ENCODE data around the gene CYLD. TPM values are rescaled to one million over a fixed set of nuclear protein-coding genes. Genes with fewer than 3 reads are reported as not detected.

CYLD gene
- total RNA-seq, 1 experiment from 2014 or later: 9.8 TPM

DNA sequence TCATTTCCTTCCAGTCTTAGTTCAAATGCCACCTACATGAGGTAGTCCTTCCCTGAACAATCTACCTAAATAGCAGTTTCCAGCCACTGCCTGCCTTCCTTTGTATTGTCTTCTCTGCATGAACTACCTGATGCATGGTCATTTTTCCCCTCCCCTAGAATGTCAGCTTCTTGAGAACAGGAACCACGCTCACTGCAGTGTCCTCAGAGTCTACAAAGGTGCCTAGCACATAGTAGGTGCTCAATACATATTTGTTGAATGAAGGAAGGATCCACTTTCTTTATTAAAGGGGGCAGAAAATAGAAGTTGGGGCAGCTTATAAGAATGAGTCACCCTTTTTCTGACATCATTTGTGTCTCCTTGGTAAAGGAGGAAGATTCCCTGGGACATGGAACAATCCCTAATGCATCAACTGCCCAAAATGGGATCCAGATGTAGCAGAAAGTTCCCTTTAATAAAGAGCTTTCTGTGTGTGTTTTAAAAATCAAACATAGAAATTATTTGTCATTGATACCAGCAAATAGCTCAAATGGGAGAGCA is 4.4 kb upstream of the CYLD start:
- no peaks in the 10 kb centered on the region for H3K4me1 Mint-ChIP-seq (ENCODE audit: low read depth, unreplicated experiment)
- H3K4me3 Mint-ChIP-seq (ENCODE audit: unreplicated experiment): no peak overlapping the region
- Histone ChIP-seq H3K9me3 (no peaks in the 10 kb centered on the region), H3K36me3 (ENCODE audit: control insufficient read depth, insufficient read depth, low read length) (no peaks in the 10 kb centered on the region), H3K4me1 (no peaks in the 10 kb centered on the region; the same call in 1 of the 2 replicates), H3K27me3 (replicated peaks; ENCODE audit: control insufficient read depth, insufficient read depth, low read length) (peaks cover 1% of the 10 kb centered on the region; the same call in 1 of the 2 replicates), H3K4me3 (ENCODE audit: low read depth, low read length) (no peak overlapping the region)
- POLR2A ChIA-PET: no interaction called here
- H3K27me3 Mint-ChIP-seq (ENCODE audit: insufficient read depth, unreplicated experiment): peaks cover 19% of the 10 kb centered on the region
- H3K9me3 Mint-ChIP-seq (ENCODE audit: unreplicated experiment): no peaks in the 10 kb centered on the region
- intact Hi-C loops (cut with micrococcal nuclease; ENCODE audit: unreplicated experiment): no loop called here
- no TSS peak for BruUV-seq (replicated peaks)
- peaks cover 10% of the 10 kb centered on the region for H3K36me3 Mint-ChIP-seq (ENCODE audit: insufficient read depth, unreplicated experiment)
- CTCF ChIA-PET: no interaction called here
- no peak overlapping the region for H3K27ac Mint-ChIP-seq (ENCODE audit: unreplicated experiment)
- DNase-seq: no peak
- TF ChIP-seq, protein P1, sequence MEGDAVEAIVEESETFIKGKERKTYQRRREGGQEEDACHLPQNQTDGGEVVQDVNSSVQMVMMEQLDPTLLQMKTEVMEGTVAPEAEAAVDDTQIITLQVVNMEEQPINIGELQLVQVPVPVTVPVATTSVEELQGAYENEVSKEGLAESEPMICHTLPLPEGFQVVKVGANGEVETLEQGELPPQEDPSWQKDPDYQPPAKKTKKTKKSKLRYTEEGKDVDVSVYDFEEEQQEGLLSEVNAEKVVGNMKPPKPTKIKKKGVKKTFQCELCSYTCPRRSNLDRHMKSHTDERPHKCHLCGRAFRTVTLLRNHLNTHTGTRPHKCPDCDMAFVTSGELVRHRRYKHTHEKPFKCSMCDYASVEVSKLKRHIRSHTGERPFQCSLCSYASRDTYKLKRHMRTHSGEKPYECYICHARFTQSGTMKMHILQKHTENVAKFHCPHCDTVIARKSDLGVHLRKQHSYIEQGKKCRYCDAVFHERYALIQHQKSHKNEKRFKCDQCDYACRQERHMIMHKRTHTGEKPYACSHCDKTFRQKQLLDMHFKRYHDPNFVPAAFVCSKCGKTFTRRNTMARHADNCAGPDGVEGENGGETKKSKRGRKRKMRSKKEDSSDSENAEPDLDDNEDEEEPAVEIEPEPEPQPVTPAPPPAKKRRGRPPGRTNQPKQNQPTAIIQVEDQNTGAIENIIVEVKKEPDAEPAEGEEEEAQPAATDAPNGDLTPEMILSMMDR (IDR thresholded peaks at IDR 0.05; ENCODE audit: insufficient read depth in 1 of 2, low read depth in 1 of 2, low read length in 1 of 2, severe bottlenecking in 1 of 2, unreplicated experiment in 1 of 2): no peak

DNA sequence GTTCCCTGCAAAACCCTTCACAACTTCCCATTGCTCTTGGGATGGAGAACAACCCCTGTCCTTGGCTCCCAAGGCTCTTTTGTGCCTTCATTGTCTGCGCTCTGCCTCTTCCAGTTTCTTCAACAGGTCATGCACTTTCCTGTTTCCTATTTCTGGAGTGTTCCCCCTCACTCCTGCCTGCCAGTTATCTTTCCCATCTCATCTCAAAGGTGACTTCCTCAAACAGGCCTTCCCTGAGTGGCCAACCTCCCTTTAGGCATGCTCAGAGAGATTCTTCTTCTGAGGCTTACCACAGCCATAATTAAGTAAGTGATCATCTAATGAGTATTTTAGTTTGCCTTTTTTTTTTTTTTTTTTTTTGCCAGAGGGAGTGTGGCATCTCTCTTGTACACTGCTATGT is 2.9 kb upstream of the CYLD start:
- Mint-ChIP-seq H3K4me3 (ENCODE audit: unreplicated experiment) (no peak overlapping the region), H3K36me3 (ENCODE audit: insufficient read depth, unreplicated experiment) (peaks cover 10% of the 10 kb centered on the region), H3K27ac (ENCODE audit: unreplicated experiment) (no peak overlapping the region), H3K4me1 (ENCODE audit: low read depth, unreplicated experiment) (no peaks in the 10 kb centered on the region), H3K27me3 (ENCODE audit: insufficient read depth, unreplicated experiment) (peaks cover 19% of the 10 kb centered on the region), H3K9me3 (ENCODE audit: unreplicated experiment) (no peaks in the 10 kb centered on the region)
- no peak for DNase-seq
- BruUV-seq (replicated peaks): no TSS peak
- H3K36me3 ChIP-seq (ENCODE audit: control insufficient read depth, insufficient read depth, low read length): no peaks in the 10 kb centered on the region
- CTCF ChIA-PET: no interaction called here
- no peak overlapping the region for H3K4me3 ChIP-seq (ENCODE audit: low read depth, low read length)
- H3K9me3 ChIP-seq: no peaks in the 10 kb centered on the region
- no peaks in the 10 kb centered on the region; the same call in 1 of the 2 replicates for H3K4me1 ChIP-seq
- peaks cover 1% of the 10 kb centered on the region; the same call in 1 of the 2 replicates for H3K27me3 ChIP-seq (replicated peaks; ENCODE audit: control insufficient read depth, insufficient read depth, low read length)
- POLR2A ChIA-PET: no interaction called here
- TF ChIP-seq, protein P1 (IDR thresholded peaks at IDR 0.05; ENCODE audit: insufficient read depth in 1 of 2, low read depth in 1 of 2, low read length in 1 of 2, severe bottlenecking in 1 of 2, unreplicated experiment in 1 of 2): no peak
- intact Hi-C loops (cut with micrococcal nuclease; ENCODE audit: unreplicated experiment): no loop called here

DNA sequence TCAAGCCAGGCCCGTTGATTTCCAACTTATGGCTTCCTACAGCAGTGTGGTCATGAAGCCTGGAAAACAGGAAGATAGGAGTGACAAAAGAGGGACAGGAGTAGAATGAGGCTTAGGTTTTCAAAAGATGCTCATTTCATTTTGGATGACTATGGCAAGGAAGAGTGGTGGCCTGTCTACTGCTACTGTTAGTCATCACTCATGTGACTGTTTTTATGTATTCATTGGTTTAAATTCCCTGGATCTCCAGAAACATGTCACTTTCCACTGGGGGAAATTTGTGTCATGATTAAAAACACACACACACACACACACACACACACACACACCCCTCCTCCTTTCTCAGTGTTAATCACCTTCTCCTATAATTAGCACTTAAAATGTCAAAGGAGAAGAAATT is 1.1 kb upstream of the CYLD start:
- Mint-ChIP-seq H3K27me3 (ENCODE audit: insufficient read depth, unreplicated experiment) (peaks cover 10% of the 10 kb centered on the region), H3K9me3 (ENCODE audit: unreplicated experiment) (no peaks in the 10 kb centered on the region), H3K36me3 (ENCODE audit: insufficient read depth, unreplicated experiment) (peaks cover 10% of the 10 kb centered on the region), H3K4me3 (ENCODE audit: unreplicated experiment) (peak overlapping the region; percentile 78), H3K4me1 (ENCODE audit: low read depth, unreplicated experiment) (no peaks in the 10 kb centered on the region), H3K27ac (ENCODE audit: unreplicated experiment) (no peak overlapping the region)
- no TSS peak for BruUV-seq (replicated peaks)
- DNase-seq: no peak
- Histone ChIP-seq H3K9me3 (no peaks in the 10 kb centered on the region), H3K4me1 (no peaks in the 10 kb centered on the region; the same call in 1 of the 2 replicates), H3K4me3 (ENCODE audit: low read depth, low read length) (no peak overlapping the region), H3K36me3 (ENCODE audit: control insufficient read depth, insufficient read depth, low read length) (no peaks in the 10 kb centered on the region), H3K27me3 (replicated peaks; ENCODE audit: control insufficient read depth, insufficient read depth, low read length) (peaks cover 1% of the 10 kb centered on the region; the same call in 1 of the 2 replicates)
- TF ChIP-seq, protein P1 (IDR thresholded peaks at IDR 0.05; ENCODE audit: insufficient read depth in 1 of 2, low read depth in 1 of 2, low read length in 1 of 2, severe bottlenecking in 1 of 2, unreplicated experiment in 1 of 2): no peak
- ChIA-PET CTCF (interaction anchor here (1.4 kb wide), 2 partner anchors 66 to 74 kb away, joined by 18 to 47 read pairs; no protein-coding TSS in a partner anchor), POLR2A (no interaction called here)
- intact Hi-C loops (cut with micrococcal nuclease; ENCODE audit: unreplicated experiment): loop anchor here (1.0 to 10.0 kb wide), 5 partner anchors 21 to 416 kb away; partner anchors contain the start of gene NKD1

All from Caco-2 (cell line).